EL (cell line): ENCODE data around the gene TIAM2.
A peak's percentile ranks its signal among the peaks of the same experiment; 100 is the strongest.

ENCODE experiments used
- DNase-seq: peaks from one replicate; pipeline ENCODE4 v3.0.0-alpha.2; 2016

TIAM2 gene

DNA sequence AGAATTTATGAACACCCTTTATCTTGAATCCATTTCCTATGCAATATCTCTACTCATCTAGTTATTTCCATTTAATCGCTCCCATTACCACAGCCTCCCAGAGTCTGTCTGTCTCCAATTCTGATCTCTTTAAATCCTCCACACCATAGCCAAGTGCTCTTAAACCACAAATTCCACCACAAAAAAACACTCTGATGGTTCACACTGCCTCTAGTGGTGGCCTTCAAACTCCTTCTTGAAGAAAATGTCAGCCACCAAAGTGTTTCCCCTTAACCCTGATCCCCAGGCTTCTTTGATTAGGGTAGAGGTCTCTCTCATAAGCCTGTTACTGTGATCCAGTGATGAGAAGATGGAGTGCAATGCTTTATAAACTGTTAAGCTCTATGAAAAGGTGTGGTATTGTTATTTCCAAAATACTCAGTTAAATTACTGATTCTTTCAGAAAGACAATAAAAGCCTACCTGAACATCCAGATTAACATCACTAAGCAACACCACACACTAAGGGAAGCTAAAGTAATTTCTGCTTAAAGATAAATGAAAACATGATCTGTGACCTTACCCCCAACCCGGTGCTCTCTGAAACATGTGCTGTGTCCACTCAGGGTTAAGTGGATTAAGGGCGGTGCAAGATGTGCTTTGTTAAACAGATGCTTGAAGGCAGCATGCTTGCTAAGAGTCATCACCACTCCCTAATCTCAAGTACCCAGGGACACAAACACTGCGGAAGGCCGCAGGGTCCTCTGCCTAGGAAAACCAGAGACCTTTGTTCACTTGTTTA lies 273.2 kb downstream of the TIAM2 start:
- DNase-seq, result peak; percentile 50

DNA sequence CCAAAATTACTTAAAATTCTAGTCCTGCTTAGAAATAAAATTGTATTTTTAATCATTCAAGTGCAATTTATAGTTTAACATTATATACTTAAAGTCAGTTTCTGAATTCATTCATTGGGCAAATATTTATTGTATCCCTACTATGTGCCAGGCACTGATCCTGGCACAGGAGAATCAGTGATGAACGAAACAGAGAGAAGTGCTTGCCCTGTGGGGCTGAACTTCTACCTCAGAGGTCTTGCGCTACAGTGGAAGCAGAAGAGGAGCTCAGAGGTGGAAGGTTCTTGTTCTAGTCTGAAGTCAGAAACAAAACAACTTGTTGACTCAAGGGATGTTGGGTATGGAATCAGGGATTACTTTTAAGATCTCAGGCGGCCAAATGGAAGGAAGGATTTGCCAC lies 274.6 kb downstream of the TIAM2 start:
- DNase-seq, result no peak

GRCh38 chr6:155270561-155271091 lies 275.5 kb downstream of the TIAM2 start:
- no peak for DNase-seq

DNA sequence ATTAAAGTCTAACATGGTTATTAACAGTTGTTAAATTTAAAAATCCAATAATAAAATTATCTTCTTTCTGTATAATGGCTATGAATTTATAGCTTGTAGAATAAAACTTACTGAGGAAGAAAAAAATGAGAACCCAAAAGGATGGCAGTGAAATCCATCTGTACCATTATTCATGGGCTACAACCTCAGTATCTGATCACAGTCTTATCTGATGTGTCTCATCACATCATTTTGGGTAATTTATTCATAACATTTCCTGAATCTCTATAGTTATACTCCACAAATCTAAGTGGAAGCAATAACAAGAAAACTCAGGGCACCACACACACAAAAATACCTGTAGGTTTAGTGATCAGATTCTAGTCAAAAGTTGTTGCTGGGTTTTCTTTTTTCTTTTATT lies 276.0 kb downstream of the TIAM2 start:
- no peak for DNase-seq

- DNase-seq, result no peak
Observed at GRCh38 chr6:155272353-155273232, 277.5 kb downstream of the TIAM2 start.

DNA sequence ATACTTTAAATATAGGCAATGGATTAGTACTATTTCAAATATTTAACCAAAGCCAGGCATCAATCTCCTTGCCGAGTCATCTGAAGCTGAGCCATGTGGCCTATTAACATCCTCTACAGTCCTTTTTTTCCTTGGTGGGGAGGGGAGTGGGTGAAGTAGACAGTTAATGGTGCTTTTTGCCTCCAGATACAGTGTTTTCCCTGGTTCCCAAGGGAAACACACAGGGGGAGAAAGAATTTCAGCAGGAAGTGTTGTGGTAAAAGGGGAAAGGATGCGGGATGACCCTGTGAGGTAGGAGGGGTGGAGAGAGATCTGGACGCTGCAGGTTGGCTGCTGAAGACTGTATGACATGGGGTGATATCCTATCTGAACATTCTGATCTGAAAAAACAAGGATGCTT lies 278.3 kb downstream of the TIAM2 start:
- DNase-seq, result peak; percentile 94

DNA sequence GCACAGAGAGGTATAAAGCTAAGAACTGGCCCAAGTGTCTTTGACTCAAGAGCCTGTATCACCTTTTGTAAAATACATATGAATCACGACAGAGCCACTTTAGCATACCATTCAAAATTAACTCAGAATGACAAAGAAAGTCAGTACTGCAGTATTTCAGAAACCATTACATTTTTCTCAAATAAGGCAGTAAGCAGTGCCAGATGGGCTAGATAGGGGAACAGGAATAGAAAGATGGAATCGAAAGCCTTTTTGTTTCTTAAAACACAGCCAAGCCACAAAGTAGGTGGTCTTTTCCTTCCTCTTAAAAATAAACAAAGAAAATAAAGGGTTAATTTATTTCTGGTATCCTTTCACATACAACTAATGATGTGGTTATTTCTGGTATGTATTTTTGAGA lies 279.0 kb downstream of the TIAM2 start:
- peak; percentile 32 for DNase-seq

GRCh38 chr6:155274533-155274932 lies 279.4 kb downstream of the TIAM2 start:
- DNase-seq, result peak; percentile 48

- DNase-seq, result no peak
Observed at GRCh38 chr6:155275808-155276480, 280.8 kb downstream of the TIAM2 start.

DNA sequence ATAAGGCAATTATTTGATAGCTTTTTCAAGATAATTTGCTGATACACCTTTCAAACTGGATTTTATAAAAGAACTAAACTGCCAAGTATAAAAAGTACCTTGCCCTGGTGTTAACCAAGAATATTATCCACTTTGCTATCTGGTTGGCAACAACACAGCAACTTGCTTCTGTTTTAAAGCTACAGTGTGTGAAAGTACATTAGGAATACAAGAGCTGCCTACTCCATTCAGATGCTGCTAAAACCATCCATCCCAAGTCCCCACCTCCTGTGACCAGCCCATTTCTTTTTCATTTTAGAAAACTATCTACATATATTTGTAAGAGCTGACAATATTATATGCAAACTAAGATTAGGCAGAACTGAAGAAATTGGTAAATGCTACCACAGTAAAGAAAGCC lies 281.5 kb downstream of the TIAM2 start:
- no peak for DNase-seq

DNA sequence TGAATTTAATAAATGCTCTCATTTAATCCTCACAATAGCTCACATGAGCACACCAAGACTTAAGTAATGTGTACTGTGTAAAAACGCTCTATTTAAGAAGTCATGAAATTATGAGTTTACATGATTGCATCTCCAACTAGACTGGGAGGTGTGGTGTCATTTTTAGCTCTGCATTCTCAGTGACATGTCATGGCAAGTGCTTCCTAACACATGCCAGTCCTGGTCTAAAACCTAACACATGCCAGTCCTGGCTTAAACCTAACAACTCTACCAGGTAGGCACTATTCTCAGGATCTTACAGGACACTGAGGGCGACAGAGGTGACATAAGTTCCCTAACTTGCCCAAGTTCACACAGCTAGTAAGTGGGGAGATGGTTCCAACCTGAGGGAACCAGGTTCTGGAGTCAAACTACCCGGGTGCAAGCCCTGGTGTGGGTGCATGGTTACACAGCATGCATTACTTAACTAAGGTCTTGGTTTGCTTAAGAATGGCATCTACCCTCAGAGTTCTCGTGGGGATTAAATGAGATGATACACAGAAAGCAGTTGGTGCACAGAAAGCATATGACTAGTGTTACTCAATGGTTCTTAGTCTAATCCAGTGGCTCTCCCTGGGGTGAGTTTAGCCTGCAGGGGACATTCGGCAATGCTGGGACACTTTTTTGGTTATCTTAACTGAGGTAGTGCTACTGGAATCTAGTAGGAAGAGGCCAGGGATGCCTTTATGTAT lies 283.4 kb downstream of the TIAM2 start:
- no peak for DNase-seq

DNA sequence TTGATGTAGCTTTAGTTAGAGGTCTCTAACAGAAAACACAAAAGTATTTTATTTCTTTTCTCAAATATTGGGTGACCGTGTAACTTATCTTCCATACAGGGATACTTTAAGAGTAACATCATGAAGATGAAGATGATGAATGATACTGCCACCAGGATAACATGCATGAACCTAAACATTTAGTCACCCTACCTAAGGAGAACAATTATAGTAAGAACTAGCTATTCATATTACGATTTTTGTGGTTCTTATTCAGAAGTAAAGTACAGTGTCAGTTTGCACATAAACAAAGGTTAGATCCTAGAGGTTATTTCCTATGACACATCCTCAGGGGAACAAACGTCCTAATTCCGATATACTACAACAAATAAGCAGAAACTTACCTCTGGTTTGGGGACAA lies 289.7 kb downstream of the TIAM2 start:
- no peak for DNase-seq

- no peak for DNase-seq
Observed at GRCh38 chr6:155287762-155288161, 292.6 kb downstream of the TIAM2 start.

- no peak for DNase-seq
Observed at GRCh38 chr6:155290491-155290890, 295.4 kb downstream of the TIAM2 start.

DNA sequence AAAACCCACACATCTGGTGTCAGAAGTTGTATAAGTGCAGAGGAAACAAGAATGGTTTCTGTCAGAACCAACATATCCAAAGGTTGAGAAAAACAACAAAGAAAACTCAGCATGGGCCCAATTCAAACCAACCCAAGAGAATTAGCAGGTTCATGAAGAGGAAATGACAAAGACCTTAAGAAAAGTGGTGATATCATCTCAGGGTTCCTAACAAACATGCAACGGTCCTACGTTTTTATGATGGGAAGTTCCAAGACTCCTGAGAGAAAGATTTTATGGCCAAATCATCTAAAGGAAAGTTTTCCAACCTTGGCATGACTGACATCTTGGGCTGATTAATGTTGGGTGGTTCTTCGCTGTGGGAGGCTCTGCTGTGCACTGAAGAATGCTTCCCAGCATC lies 296.2 kb downstream of the TIAM2 start:
- no peak for DNase-seq

DNA sequence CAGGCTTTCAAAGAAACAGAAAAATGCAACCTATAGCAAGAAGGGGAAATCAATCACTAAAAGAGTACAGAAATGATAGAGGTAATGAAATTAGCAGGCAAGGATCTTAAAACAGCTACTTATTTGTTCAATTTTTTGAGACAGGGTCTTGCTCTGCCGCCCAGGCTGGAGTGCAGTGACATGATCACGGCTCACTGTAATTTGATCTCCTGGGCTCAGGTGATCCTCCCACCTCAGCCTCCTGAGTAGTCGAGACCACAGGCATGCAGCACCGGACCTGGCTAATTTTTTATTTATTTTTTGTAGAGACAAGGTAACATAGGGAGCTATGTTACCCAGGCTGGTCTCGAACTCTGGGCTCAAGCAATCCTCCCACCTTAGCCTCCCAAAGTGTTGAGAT lies 297.6 kb downstream of the TIAM2 start:
- no peak for DNase-seq

- DNase-seq, result no peak
Observed at GRCh38 chr6:155297669-155298068, 302.6 kb downstream of the TIAM2 start.

GRCh38 chr6:155301867-155302266 lies 306.8 kb downstream of the TIAM2 start:
- DNase-seq, result peak; percentile 22

GRCh38 chr6:155303361-155303870 lies 308.3 kb downstream of the TIAM2 start:
- DNase-seq, result no peak

DNA sequence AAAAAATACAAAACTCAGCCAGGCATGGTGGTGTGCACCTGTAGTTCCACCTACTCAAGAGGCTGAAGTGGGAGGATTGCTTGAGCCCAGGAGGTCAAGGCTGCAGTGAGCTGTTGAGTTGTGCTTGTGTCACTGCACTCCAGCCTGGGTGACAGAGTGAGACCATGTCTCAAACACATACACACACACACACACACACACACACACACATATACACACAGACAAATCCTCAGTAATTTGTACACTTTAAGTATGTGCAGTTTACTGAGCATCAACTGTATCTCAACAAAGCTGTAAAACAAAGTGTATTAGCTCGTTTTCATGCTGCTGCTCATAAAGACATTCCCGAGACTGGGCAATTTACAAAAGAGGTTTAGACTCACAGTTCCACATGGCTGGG lies 311.8 kb downstream of the TIAM2 start:
- DNase-seq, result no peak
